Vagina (tissue), 2 donors: ENCODE results near the gene CRTAP.

ENCODE experiments used
- CTCF ChIP-seq, 3 experiments: fragments of 450-650 bp in 2 of 3; fragments of 200-600 bp in 1 of 3; sonication (generic) in 1 of 3; IDR thresholded peaks; one replicate each; pipeline ENCODE4 v1.5.1; 2017 to 2019; ENCODE audit warnings: antibody characterized with exemption in 3 of 3, mild to moderate bottlenecking in 2 of 3, moderate library complexity in 2 of 3
- POLR2A ChIP-seq, 2 donors: fragments of 450-650 bp; IDR thresholded peaks; one replicate each; pipeline ENCODE4 v1.6.1; 2017; ENCODE audit warnings: antibody characterized with exemption in 2 of 2, mild to moderate bottlenecking in 2 of 2, moderate library complexity in 2 of 2
- POLR2AphosphoS5 ChIP-seq, 2 donors: sonication (generic); formaldehyde crosslinking; IDR thresholded peaks; one replicate each; pipeline ENCODE4 v1.9.0; 2017; ENCODE audit warnings: antibody characterized with exemption in 2 of 2, mild to moderate bottlenecking in 2 of 2, low read depth in 1 of 2; ENCODE audit not compliant: insufficient read depth in 1 of 2

- no peak for TF ChIP-seq CTCF (IDR thresholded peaks at IDR 0.05)
- no peak for TF ChIP-seq POLR2A (IDR thresholded peaks at IDR 0.05)
- no peak for TF ChIP-seq POLR2AphosphoS5 (IDR thresholded peaks at IDR 0.05; ENCODE audit: insufficient read depth in 1 of 2, low read depth in 1 of 2)
Measured at GRCh38 chr3:33152363-33153360, 38.8 kb downstream of the CRTAP start.
